Sigmoid colon (tissue), 4 donors: ENCODE measurements around the gene TUBA4B.

Experiments
- CTCF ChIP-seq, 4 experiments: fragments of 450-650 bp in 3 of 4; fragments of 200-600 bp in 1 of 4; IDR thresholded peaks; one replicate each; pipeline ENCODE4 v1.5.1; 2016 to 2019; ENCODE audit warnings: antibody characterized with exemption in 4 of 4, mild to moderate bottlenecking in 3 of 4, moderate library complexity in 2 of 4
- EP300 ChIP-seq, 4 donors: sonication (generic); formaldehyde crosslinking; IDR thresholded peaks; one replicate each; pipeline ENCODE4 v1.6.1; 2017; ENCODE audit warnings: antibody characterized with exemption in 4 of 4
- POLR2A ChIP-seq, 2 donors: fragments of 450-650 bp; IDR thresholded peaks; one replicate each; pipeline ENCODE4 v1.6.1; 2016; ENCODE audit warnings: antibody characterized with exemption in 2 of 2, mild to moderate bottlenecking in 2 of 2, moderate library complexity in 2 of 2

GRCh38 chr2:219306047-219306446, 53.0 kb downstream of the TUBA4B start:
- no peak for TF ChIP-seq EP300 (IDR thresholded peaks at IDR 0.05)
- TF ChIP-seq POLR2A (IDR thresholded peaks at IDR 0.05) = no peak
- no peak for TF ChIP-seq CTCF (IDR thresholded peaks at IDR 0.05)
